H9 (cell line): ENCODE results near the gene NFKBIZ. TPM values are rescaled to one million over a fixed set of nuclear protein-coding genes. Genes with fewer than 3 reads are reported as not detected.

Experiments
- DNase-seq: peaks from one replicate; pipeline ENCODE4 v3.0.0-alpha.2; 2017
- H2AFZ ChIP-seq: one replicate; pipeline ENCODE4 v1.6.1; 2013; ENCODE audit warnings: mild to moderate bottlenecking, low read length, control low read depth, moderate library complexity
- H2AK5ac ChIP-seq: 2 replicates; pipeline ENCODE4 v1.6.1; 2013; ENCODE audit warnings: low read length, control low read depth, mixed read lengths; ENCODE audit not compliant: insufficient read length
- H2BK120ac ChIP-seq: one replicate; pipeline ENCODE4 v1.6.1; 2013; ENCODE audit warnings: low read depth, mild to moderate bottlenecking, low read length, control low read depth, inconsistent platforms; ENCODE audit not compliant: poor library complexity, severe bottlenecking
- H2BK12ac ChIP-seq: 2 replicates; pipeline ENCODE4 v1.6.1; 2013; ENCODE audit warnings: low read length, control low read depth, mixed read lengths, low read depth; ENCODE audit not compliant: insufficient read length
- H2BK15ac ChIP-seq: 2 replicates; pipeline ENCODE4 v1.6.1; 2013; ENCODE audit warnings: low read depth, low read length, control low read depth
- H2BK20ac ChIP-seq: one replicate; pipeline ENCODE4 v1.6.1; 2013; ENCODE audit warnings: low read depth, mild to moderate bottlenecking, low read length, control low read depth, inconsistent platforms; ENCODE audit not compliant: poor library complexity, severe bottlenecking
- H2BK5ac ChIP-seq: 2 replicates; pipeline ENCODE4 v1.6.1; 2013; ENCODE audit warnings: low read length, control low read depth, mixed read lengths; ENCODE audit not compliant: insufficient read length
- H3K14ac ChIP-seq: 2 replicates; pipeline ENCODE4 v1.6.1; 2013; ENCODE audit warnings: low read length, control low read depth; ENCODE audit not compliant: insufficient read depth
- H3K18ac ChIP-seq: 2 replicates; pipeline ENCODE4 v1.6.1; 2013; ENCODE audit warnings: low read depth, mild to moderate bottlenecking, mixed read lengths, low read length, control low read depth; ENCODE audit not compliant: insufficient read length
- H3K23ac ChIP-seq: 2 replicates; pipeline ENCODE4 v1.6.1; 2013; ENCODE audit warnings: low read length, control low read depth, mixed read lengths, low read depth; ENCODE audit not compliant: insufficient read length
- H3K23me2 ChIP-seq: 2 replicates; pipeline ENCODE4 v1.6.1; 2013; ENCODE audit warnings: low read depth, mild to moderate bottlenecking, mixed read lengths, low read length, control low read depth; ENCODE audit not compliant: insufficient read length, poor library complexity, severe bottlenecking
- H3K27ac ChIP-seq: 2 replicates; pipeline ENCODE4 v1.5.1; 2013; ENCODE audit warnings: low read length, control low read depth, mixed read lengths, low read depth; ENCODE audit not compliant: insufficient read length
- H3K27me3 ChIP-seq: 2 replicates; pipeline ENCODE4 v1.6.1; 2013; ENCODE audit warnings: low read length, control low read depth, inconsistent platforms; ENCODE audit not compliant: insufficient read depth
- H3K4ac ChIP-seq: 2 replicates; pipeline ENCODE4 v1.6.1; 2013; ENCODE audit warnings: low read depth, mild to moderate bottlenecking, control low read depth, inconsistent platforms, low read length, moderate library complexity
- H3K4me1 ChIP-seq: 2 replicates; pipeline ENCODE4 v1.6.1; 2013; ENCODE audit warnings: low read length, control low read depth, inconsistent platforms; ENCODE audit not compliant: insufficient read depth
- H3K4me2 ChIP-seq: 2 replicates; pipeline ENCODE4 v1.6.1; 2013; ENCODE audit warnings: low read length, control low read depth, mixed read lengths; ENCODE audit not compliant: insufficient read length, insufficient read depth
- H3K56ac ChIP-seq: 2 replicates; pipeline ENCODE4 v1.6.1; 2013; ENCODE audit warnings: low read depth, mild to moderate bottlenecking, mixed read lengths, low read length, control low read depth; ENCODE audit not compliant: insufficient read length
- H3K79me1 ChIP-seq: 2 replicates; pipeline ENCODE4 v1.6.1; 2013; ENCODE audit warnings: low read depth, mild to moderate bottlenecking, moderate library complexity, low read length, control low read depth, inconsistent platforms; ENCODE audit not compliant: insufficient read depth, poor library complexity, severe bottlenecking
- H3K79me2 ChIP-seq: 2 replicates; pipeline ENCODE4 v1.6.1; 2013; ENCODE audit warnings: low read length, control low read depth, inconsistent platforms; ENCODE audit not compliant: insufficient read depth
- H3K9ac ChIP-seq: 2 replicates; pipeline ENCODE4 v1.6.1; 2013; ENCODE audit warnings: low read length, control low read depth, mixed read lengths; ENCODE audit not compliant: insufficient read length; ENCODE audit errors: extremely low read depth
- H3K9me3 ChIP-seq: one replicate; pipeline ENCODE4 v1.6.1; 2013; ENCODE audit warnings: low read depth, low read length, inconsistent platforms; ENCODE audit not compliant: control insufficient read depth
- H3T11ph ChIP-seq: one replicate; pipeline ENCODE4 v1.6.1; 2013; ENCODE audit warnings: mild to moderate bottlenecking, low read length, control low read depth, inconsistent platforms
- H4K20me1 ChIP-seq: one replicate; pipeline ENCODE4 v1.6.1; 2013; ENCODE audit not compliant: control insufficient read depth, insufficient read length, insufficient read depth
- H4K5ac ChIP-seq: 2 replicates; pipeline ENCODE4 v1.6.1; 2013; ENCODE audit warnings: low read depth, mild to moderate bottlenecking, mixed read lengths, low read length, control low read depth; ENCODE audit not compliant: insufficient read length
- H4K8ac ChIP-seq: replicated peaks from 2 replicates; pipeline ENCODE4 v1.6.1; 2013; ENCODE audit warnings: low read length, control low read depth, mixed read lengths, low read depth; ENCODE audit not compliant: insufficient read length
- H4K91ac ChIP-seq: 2 replicates; pipeline ENCODE4 v1.6.1; 2013; ENCODE audit warnings: low read depth, mild to moderate bottlenecking, moderate library complexity, mixed read lengths, low read length, control low read depth; ENCODE audit not compliant: insufficient read length
- H3K27ac Mint-ChIP-seq, 3 experiments: 2 replicates in 2 of 3; 3 replicates in 1 of 3; pipeline ENCODE4 v1.8.0; 2020 to 2021; ENCODE audit warnings: mixed read lengths in 3 of 3, mild to moderate bottlenecking in 1 of 3, moderate library complexity in 1 of 3
- H3K27me3 Mint-ChIP-seq: 2 replicates; pipeline ENCODE4 v1.8.0; 2021; ENCODE audit warnings: low read depth, mild to moderate bottlenecking, moderate library complexity, mixed read lengths
- H3K36me3 Mint-ChIP-seq, 3 experiments: 2 replicates in 2 of 3; 3 replicates in 1 of 3; pipeline ENCODE4 v1.8.0; 2020 to 2021; ENCODE audit warnings: low read depth in 3 of 3, mixed read lengths in 3 of 3; ENCODE audit not compliant: insufficient read depth in 1 of 3
- H3K4me1 Mint-ChIP-seq, 2 experiments: 2 replicates each; pipeline ENCODE4 v1.8.0; 2020; ENCODE audit warnings: mixed read lengths in 2 of 2
- H3K4me3 Mint-ChIP-seq, 2 experiments: 2 replicates in 1 of 2; 3 replicates in 1 of 2; pipeline ENCODE4 v1.8.0; 2020 to 2021; ENCODE audit warnings: mild to moderate bottlenecking in 2 of 2, mixed read lengths in 2 of 2, moderate library complexity in 1 of 2
- H3K9me3 Mint-ChIP-seq, 2 experiments: 2 replicates in 1 of 2; 3 replicates in 1 of 2; pipeline ENCODE4 v1.8.0; 2020; ENCODE audit warnings: mild to moderate bottlenecking in 2 of 2, mixed read lengths in 2 of 2, moderate library complexity in 1 of 2
- WGBS: extraction: QIAGEN DNeasy Blood & Tissue Kit; methylation state at CpG from one replicate; pipeline ENCODE4 v1.1.7; 2013; ENCODE audit warnings: missing lambda C conversion rate, low lambda C conversion rate, mixed read lengths; ENCODE audit not compliant: insufficient read length; ENCODE audit errors: extremely low coverage; 5-methylcytosine and 5-hydroxymethylcytosine counted together
- total RNA-seq: library from RNA; stranded (reverse); gene quantifications from 2 replicates; pipeline ENCODE4 v1.2.1, GENCODE V29; 2021
- TF ChIP-seq, protein P1 (sequence below): fragments of 200-600 bp; sonication (generic); conservative IDR thresholded peaks from 3 replicates; pipeline ENCODE4 v1.8.0; 2021; ENCODE audit warnings: antibody characterized with exemption, mild to moderate bottlenecking

NFKBIZ gene
- total RNA-seq, 1 experiment from 2014 or later: 11.1 TPM

DNA sequence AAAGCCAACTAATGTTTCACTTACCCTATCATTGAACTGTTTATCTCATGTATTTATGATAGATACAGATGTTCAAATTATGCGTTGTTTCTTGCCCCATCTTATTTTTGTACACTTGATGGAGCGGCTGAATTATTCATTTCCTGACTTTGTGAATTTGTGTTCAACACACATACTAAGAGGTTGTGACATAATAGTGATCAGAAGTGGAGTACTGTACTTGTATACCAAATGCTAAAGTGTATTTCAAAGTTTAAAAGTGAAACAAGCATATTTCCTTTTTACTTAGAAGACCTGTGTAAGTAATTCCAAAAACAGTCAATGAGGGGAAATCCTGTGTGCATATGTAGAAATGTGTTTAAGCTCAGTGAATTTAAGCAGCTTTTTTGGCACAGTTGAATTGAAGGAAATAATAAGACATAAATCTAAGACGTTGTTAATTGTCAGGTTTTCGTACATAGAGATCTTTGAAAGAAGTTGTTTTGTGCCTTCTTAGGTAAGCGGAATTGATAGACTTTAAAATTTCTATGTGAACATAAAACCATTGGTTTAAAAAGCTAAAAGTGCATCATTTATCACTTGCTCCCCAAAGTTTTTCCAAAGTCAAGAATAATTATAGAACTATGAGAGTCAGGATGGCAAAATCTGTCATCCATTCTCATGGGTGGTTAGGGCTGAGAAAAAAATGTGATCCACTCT, 1.9 kb downstream of the NFKBIZ start:
- Histone ChIP-seq H2BK20ac (no peak overlapping the region), H4K91ac (no peak overlapping the region), H4K20me1 (no peaks in the 10 kb centered on the region), H3K23me2 (no peaks in the 10 kb centered on the region), H3K4ac (no peak overlapping the region), H2BK120ac (no peak overlapping the region), H3K56ac (no peak overlapping the region), H3K9me3 (no peaks in the 10 kb centered on the region), H2BK5ac (no peak overlapping the region), H4K5ac (no peak overlapping the region), H3K79me2 (peaks cover 15% of the 10 kb centered on the region; the same call in 1 of the 2 replicates), H2BK15ac (no peak overlapping the region), H3K27ac (no peak overlapping the region), H3K4me1 (peaks cover 2% of the 10 kb centered on the region; the same call in 1 of the 2 replicates), H3K9ac (peak overlapping the region; percentile 73), H3T11ph (no peak overlapping the region), H3K14ac (no peak overlapping the region), H3K18ac (no peak overlapping the region), H3K4me2 (peak overlapping the region; percentile 76), H2AFZ (no peak overlapping the region), H3K79me1 (no peaks in the 10 kb centered on the region), H2AK5ac (no peak overlapping the region), H2BK12ac (no peak overlapping the region), H3K23ac (no peak overlapping the region), H4K8ac (no peak overlapping the region), H3K27me3 (no peaks in the 10 kb centered on the region)
- H3K4me1 Mint-ChIP-seq: peaks cover 33 to 35% of the 10 kb centered on the region in 2 experiments
- H3K9me3 Mint-ChIP-seq: no peaks in the 10 kb centered on the region
- TF ChIP-seq, protein P1, sequence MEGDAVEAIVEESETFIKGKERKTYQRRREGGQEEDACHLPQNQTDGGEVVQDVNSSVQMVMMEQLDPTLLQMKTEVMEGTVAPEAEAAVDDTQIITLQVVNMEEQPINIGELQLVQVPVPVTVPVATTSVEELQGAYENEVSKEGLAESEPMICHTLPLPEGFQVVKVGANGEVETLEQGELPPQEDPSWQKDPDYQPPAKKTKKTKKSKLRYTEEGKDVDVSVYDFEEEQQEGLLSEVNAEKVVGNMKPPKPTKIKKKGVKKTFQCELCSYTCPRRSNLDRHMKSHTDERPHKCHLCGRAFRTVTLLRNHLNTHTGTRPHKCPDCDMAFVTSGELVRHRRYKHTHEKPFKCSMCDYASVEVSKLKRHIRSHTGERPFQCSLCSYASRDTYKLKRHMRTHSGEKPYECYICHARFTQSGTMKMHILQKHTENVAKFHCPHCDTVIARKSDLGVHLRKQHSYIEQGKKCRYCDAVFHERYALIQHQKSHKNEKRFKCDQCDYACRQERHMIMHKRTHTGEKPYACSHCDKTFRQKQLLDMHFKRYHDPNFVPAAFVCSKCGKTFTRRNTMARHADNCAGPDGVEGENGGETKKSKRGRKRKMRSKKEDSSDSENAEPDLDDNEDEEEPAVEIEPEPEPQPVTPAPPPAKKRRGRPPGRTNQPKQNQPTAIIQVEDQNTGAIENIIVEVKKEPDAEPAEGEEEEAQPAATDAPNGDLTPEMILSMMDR: no peak
- DNase-seq: no peak
- peak overlapping the region; percentile 80 to 98 for H3K4me3 Mint-ChIP-seq
- peaks cover 41 to 53% (median 45%) of the 10 kb centered on the region in 3 experiments for H3K36me3 Mint-ChIP-seq
- WGBS: no CpG with 5 or more reads among the region's 5 CpGs
- no peak overlapping the region; a peak in 1 of 7 replicates for H3K27ac Mint-ChIP-seq
- no peaks in the 10 kb centered on the region; the same call in 1 of the 2 replicates for H3K27me3 Mint-ChIP-seq
